Measurements from ENCODE around the gene ESYT1. TPM values are rescaled to one million over a fixed set of nuclear protein-coding genes. Genes with fewer than 3 reads are reported as not detected.
A peak's percentile ranks its signal among the peaks of the same experiment; 100 is the strongest.

Gene ESYT1
- total RNA-seq, 2 experiments from 2014 or later = 85.9 to 112 TPM

GRCh38 chr12:56119361-56119796, 8.7 kb upstream of the ESYT1 start:
- Histone ChIP-seq H4K20me1 (ENCODE audit: insufficient read depth, low read length) (no peaks in the 10 kb centered on the region), H3K4me1 (ENCODE audit: insufficient read depth, low read length, poor library complexity, severe bottlenecking) (peaks cover 33% of the 10 kb centered on the region), H3K9me3 (ENCODE audit: low read length) (no peaks in the 10 kb centered on the region), H2AFZ (ENCODE audit: low read length) (no peak overlapping the region), H3K79me2 (ENCODE audit: insufficient read depth, low read depth, low read length) (peaks cover 16% of the 10 kb centered on the region), H3K4me2 (ENCODE audit: low read length) (peak overlapping the region; percentile 85), H3K4me3 (ENCODE audit: low read depth, low read length, poor library complexity, severe bottlenecking) (peak overlapping the region; percentile 91), H3K9me2 (ENCODE audit: insufficient read depth, low read length) (no peaks in the 10 kb centered on the region), H3K36me3 (ENCODE audit: insufficient read depth, low read length) (peaks cover 46% of the 10 kb centered on the region), H3K27ac (ENCODE audit: low read depth, low read length, poor library complexity, severe bottlenecking) (peak overlapping the region; percentile 67)
- TF ChIP-seq CTCF (conservative IDR thresholded peaks at IDR 0.05; ENCODE audit: low read length) (peak; percentile 94), EZH2phosphoT487 (IDR thresholded peaks at IDR 0.05; ENCODE audit: borderline replicate concordance, low read depth, low read length) (no peak)
- POLR2A ChIA-PET = interaction anchor here (0.9 to 5.7 kb wide), 10 partner anchors 9 to 341 kb away, joined by 3 to 64 read pairs (median 4); partner anchors contain the start of genes ESYT1, PA2G4, RNF41 and SMARCC2
- DNase-seq (ENCODE audit: low spot score) = peak; percentile 84
- CTCF ChIA-PET (ENCODE audit: unreplicated experiment) = interaction anchor here (0.5 to 2.6 kb wide), 7 partner anchors 8 to 342 kb away, joined by 3 to 23 read pairs (median 4); partner anchors contain the start of genes ESYT1, PA2G4 and SMARCC2
- intact Hi-C loops (cut with micrococcal nuclease; ENCODE audit: unreplicated experiment) = loop anchor here (1.0 to 10.0 kb wide), 9 partner anchors 33 to 515 kb away; partner anchors contain the start of genes ANKRD52, BAZ2A, MYL6B and NABP2
- no TSS peak for BruUV-seq (replicated peaks)

GRCh38 chr12:56120158-56120846, 7.8 kb upstream of the ESYT1 start:
- BruUV-seq (replicated peaks) = no TSS peak
- POLR2A ChIA-PET = interaction anchor here (1.0 to 5.7 kb wide), 6 partner anchors 8 to 341 kb away, joined by 3 to 64 read pairs (median 4); partner anchors contain the start of genes ESYT1 and PA2G4
- H3K9me3 ChIP-seq (ENCODE audit: low read length) = no peaks in the 10 kb centered on the region
- no peak for TF ChIP-seq CTCF (conservative IDR thresholded peaks at IDR 0.05; ENCODE audit: low read length)
- no peak for TF ChIP-seq EZH2phosphoT487 (IDR thresholded peaks at IDR 0.05; ENCODE audit: borderline replicate concordance, low read depth, low read length)
- peaks cover 35% of the 10 kb centered on the region for H3K4me1 ChIP-seq (ENCODE audit: insufficient read depth, low read length, poor library complexity, severe bottlenecking)
- H3K4me3 ChIP-seq (ENCODE audit: low read depth, low read length, poor library complexity, severe bottlenecking) = no peak overlapping the region
- H3K36me3 ChIP-seq (ENCODE audit: insufficient read depth, low read length) = peaks cover 42% of the 10 kb centered on the region
- H3K79me2 ChIP-seq (ENCODE audit: insufficient read depth, low read depth, low read length) = peaks cover 16% of the 10 kb centered on the region
- no peak for DNase-seq (ENCODE audit: low spot score)
- CTCF ChIA-PET (ENCODE audit: unreplicated experiment) = interaction anchor here (0.5 to 2.6 kb wide), 6 partner anchors 7 to 341 kb away, joined by 3 to 23 read pairs (median 4); partner anchors contain the start of genes PA2G4 and SMARCC2
- no peak overlapping the region for H2AFZ ChIP-seq (ENCODE audit: low read length)
- H3K27ac ChIP-seq (ENCODE audit: low read depth, low read length, poor library complexity, severe bottlenecking) = no peak overlapping the region
- intact Hi-C loops (cut with micrococcal nuclease; ENCODE audit: unreplicated experiment) = no loop called here
- H4K20me1 ChIP-seq (ENCODE audit: insufficient read depth, low read length) = no peaks in the 10 kb centered on the region
- H3K4me2 ChIP-seq (ENCODE audit: low read length) = peak overlapping the region; percentile 85
- no peaks in the 10 kb centered on the region for H3K9me2 ChIP-seq (ENCODE audit: insufficient read depth, low read length)
